PC-9 (cell line): Measurements from ENCODE around the gene CLDN7. TPM values are rescaled to one million over a fixed set of nuclear protein-coding genes. Genes with fewer than 3 reads are reported as not detected.

Source experiments
- BruUV-seq: library from RNA; stranded (reverse); fragments of 400-500 nt; replicated peaks from 2 replicates; lab custom pipeline; 2021; lab: Mats Ljungman, UMichigan
- CTCF ChIA-PET: fragments of 300-600 bp; sonication (Branson Sonifier 250); formaldehyde crosslinking; loops from one replicate; lab custom pipeline; 2022; ENCODE audit warnings: antibody characterized with exemption; lab: Charles Lee
- POLR2A ChIA-PET: fragments of 300-600 bp; sonication (Branson Sonifier 250); formaldehyde crosslinking; loops from one replicate; lab custom pipeline; 2022; ENCODE audit warnings: antibody characterized with exemption; ENCODE audit not compliant: unreplicated experiment; lab: Charles Lee
- DNase-seq, 2 experiments: peaks; one replicate each; pipeline versions ENCODE4 v3.0.0 to v3.0.0-alpha.2; 2015 to 2022; ENCODE audit warnings: mixed read lengths in 1 of 2
- H2AFZ ChIP-seq: fragments of 200-600 bp; sonication (generic); 2 replicates; pipeline ENCODE4 v1.8.1; 2017; ENCODE audit warnings: antibody characterized with exemption
- H3F3A ChIP-seq: fragments of 200-600 bp; sonication (generic); 2 replicates; pipeline ENCODE4 v1.8.1; 2017; ENCODE audit warnings: antibody characterized with exemption, mild to moderate bottlenecking, low read depth; ENCODE audit not compliant: insufficient read depth
- H3K27ac ChIP-seq: fragments of 200-600 bp; sonication (generic); 2 replicates; pipeline ENCODE4 v1.6.1; 2016; ENCODE audit warnings: mixed run types
- H3K27me3 ChIP-seq: fragments of 200-600 bp; sonication (generic); 2 replicates; pipeline ENCODE4 v1.6.1; 2016; ENCODE audit warnings: low read depth, mixed run types; ENCODE audit not compliant: insufficient read depth
- H3K36me3 ChIP-seq: fragments of 200-600 bp; sonication (generic); 2 replicates; pipeline ENCODE4 v1.6.1; 2016; ENCODE audit warnings: low read depth, mixed run types
- H3K4me1 ChIP-seq: fragments of 200-600 bp; sonication (generic); replicated peaks from 2 replicates; pipeline ENCODE4 v1.6.1; 2016; ENCODE audit warnings: mixed run types; ENCODE audit not compliant: insufficient read depth
- H3K4me2 ChIP-seq: fragments of 200-600 bp; sonication (generic); 2 replicates; pipeline ENCODE4 v1.6.1; 2017; ENCODE audit warnings: mixed run types
- H3K4me3 ChIP-seq: fragments of 200-600 bp; sonication (generic); 2 replicates; pipeline ENCODE4 v1.6.1; 2016; ENCODE audit warnings: mixed run types
- H3K79me2 ChIP-seq: fragments of 200-600 bp; sonication (generic); 2 replicates; pipeline ENCODE4 v1.6.1; 2017; ENCODE audit warnings: low read depth, mixed run types
- H3K9me2 ChIP-seq: fragments of 200-600 bp; sonication (generic); 2 replicates; pipeline ENCODE4 v1.8.1; 2017; ENCODE audit warnings: mild to moderate bottlenecking; ENCODE audit not compliant: insufficient read depth
- H3K9me3 ChIP-seq: fragments of 200-600 bp; sonication (generic); 2 replicates; pipeline ENCODE4 v1.8.1; 2016; ENCODE audit warnings: low read depth; ENCODE audit not compliant: insufficient read depth
- H4K20me1 ChIP-seq: fragments of 200-600 bp; sonication (generic); 2 replicates; pipeline ENCODE4 v1.8.1; 2017; ENCODE audit not compliant: insufficient read depth
- EZH2 ChIP-seq: fragments of 200-600 bp; sonication (generic); IDR thresholded peaks from 2 replicates; pipeline ENCODE4 v1.8.0; 2017; ENCODE audit warnings: antibody characterized with exemption, low read depth
- intact Hi-C: fragments of 100-400 bp; cut with micrococcal nuclease; formaldehyde crosslinking; loops from one replicate; pipeline ENCODE4 v1.10.0; 2022; ENCODE audit not compliant: unreplicated experiment
- total RNA-seq: library from RNA; stranded (reverse); gene quantifications from 2 replicates; pipeline ENCODE4 v1.2.3, GENCODE V29; 2021
- TF ChIP-seq, protein P1 (sequence below): fragments of 200-600 bp; sonication (generic); conservative IDR thresholded peaks from 2 replicates; pipeline ENCODE4 v1.6.1; 2017; ENCODE audit warnings: mixed run types, antibody characterized with exemption, mild to moderate bottlenecking, moderate library complexity

Gene CLDN7
- total RNA-seq, 1 experiment from 2014 or later = 390 TPM

DNA sequence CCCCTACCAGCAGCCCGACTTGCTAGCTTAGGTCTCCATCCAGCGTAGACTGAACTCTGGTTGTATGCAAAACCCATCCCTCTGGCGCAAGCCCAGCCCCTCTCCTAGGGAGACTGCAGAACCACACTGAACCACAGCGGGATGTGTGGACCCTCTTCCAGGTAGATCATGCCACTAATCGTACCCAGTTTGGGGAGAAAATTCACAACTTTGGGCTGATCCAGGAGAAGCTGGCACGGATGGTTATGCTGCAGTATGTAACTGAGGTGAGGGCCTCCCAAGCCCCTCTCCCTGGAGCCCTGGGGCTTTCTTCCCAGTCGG is 39.3 kb downstream of the CLDN7 start:
- no peak overlapping the region for H2AFZ ChIP-seq
- H3K36me3 ChIP-seq = peaks cover 31% of the 10 kb centered on the region
- H3K4me3 ChIP-seq = no peak overlapping the region
- ChIA-PET CTCF (no interaction called here), POLR2A (interaction anchor here (0.5 kb wide), 1 partner anchor 661 kb away, joined by 3 read pairs; no protein-coding TSS in a partner anchor)
- H3K9me2 ChIP-seq = no peaks in the 10 kb centered on the region
- H4K20me1 ChIP-seq = peaks cover 36% of the 10 kb centered on the region
- BruUV-seq = no TSS peak
- peaks cover 34% of the 10 kb centered on the region for H3K79me2 ChIP-seq
- no peak overlapping the region for H3K4me2 ChIP-seq
- no peak overlapping the region for H3K27ac ChIP-seq
- H3K4me1 ChIP-seq = peaks cover 33% of the 10 kb centered on the region
- TF ChIP-seq, protein P1, sequence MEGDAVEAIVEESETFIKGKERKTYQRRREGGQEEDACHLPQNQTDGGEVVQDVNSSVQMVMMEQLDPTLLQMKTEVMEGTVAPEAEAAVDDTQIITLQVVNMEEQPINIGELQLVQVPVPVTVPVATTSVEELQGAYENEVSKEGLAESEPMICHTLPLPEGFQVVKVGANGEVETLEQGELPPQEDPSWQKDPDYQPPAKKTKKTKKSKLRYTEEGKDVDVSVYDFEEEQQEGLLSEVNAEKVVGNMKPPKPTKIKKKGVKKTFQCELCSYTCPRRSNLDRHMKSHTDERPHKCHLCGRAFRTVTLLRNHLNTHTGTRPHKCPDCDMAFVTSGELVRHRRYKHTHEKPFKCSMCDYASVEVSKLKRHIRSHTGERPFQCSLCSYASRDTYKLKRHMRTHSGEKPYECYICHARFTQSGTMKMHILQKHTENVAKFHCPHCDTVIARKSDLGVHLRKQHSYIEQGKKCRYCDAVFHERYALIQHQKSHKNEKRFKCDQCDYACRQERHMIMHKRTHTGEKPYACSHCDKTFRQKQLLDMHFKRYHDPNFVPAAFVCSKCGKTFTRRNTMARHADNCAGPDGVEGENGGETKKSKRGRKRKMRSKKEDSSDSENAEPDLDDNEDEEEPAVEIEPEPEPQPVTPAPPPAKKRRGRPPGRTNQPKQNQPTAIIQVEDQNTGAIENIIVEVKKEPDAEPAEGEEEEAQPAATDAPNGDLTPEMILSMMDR = no peak
- no peak for TF ChIP-seq EZH2
- H3K9me3 ChIP-seq = no peaks in the 10 kb centered on the region
- no peaks in the 10 kb centered on the region for H3K27me3 ChIP-seq
- no peak for DNase-seq
- H3F3A ChIP-seq = peaks cover 67% of the 10 kb centered on the region
- intact Hi-C loops = loop anchor here (5.0 kb wide), 1 partner anchor 84 kb away; the partner anchor contains the start of gene EIF5A

- Histone ChIP-seq H3K4me3 (peak overlapping the region; percentile 77; the same call in 1 of the 2 replicates), H4K20me1 (peaks cover 36% of the 10 kb centered on the region), H2AFZ (no peak overlapping the region), H3K4me2 (peak overlapping the region; percentile 89), H3K27me3 (no peaks in the 10 kb centered on the region), H3K27ac (peak overlapping the region; percentile 98), H3K9me3 (no peaks in the 10 kb centered on the region), H3F3A (peaks cover 67% of the 10 kb centered on the region), H3K36me3 (peaks cover 31% of the 10 kb centered on the region), H3K4me1 (peaks cover 33% of the 10 kb centered on the region), H3K79me2 (peaks cover 34% of the 10 kb centered on the region), H3K9me2 (no peaks in the 10 kb centered on the region)
- no peak for DNase-seq
- BruUV-seq = no TSS peak
- no peak for TF ChIP-seq EZH2
- TF ChIP-seq, protein P1 = no peak
- ChIA-PET POLR2A (interaction anchor here (0.5 kb wide), 1 partner anchor 662 kb away, joined by 3 read pairs; no protein-coding TSS in a partner anchor), CTCF (no interaction called here)
- intact Hi-C loops = loop anchor here (5.0 kb wide), 1 partner anchor 85 kb away; the partner anchor contains the start of gene EIF5A
Observed at GRCh38 chr17:7222093-7222971, 39.9 kb downstream of the CLDN7 start.

DNA sequence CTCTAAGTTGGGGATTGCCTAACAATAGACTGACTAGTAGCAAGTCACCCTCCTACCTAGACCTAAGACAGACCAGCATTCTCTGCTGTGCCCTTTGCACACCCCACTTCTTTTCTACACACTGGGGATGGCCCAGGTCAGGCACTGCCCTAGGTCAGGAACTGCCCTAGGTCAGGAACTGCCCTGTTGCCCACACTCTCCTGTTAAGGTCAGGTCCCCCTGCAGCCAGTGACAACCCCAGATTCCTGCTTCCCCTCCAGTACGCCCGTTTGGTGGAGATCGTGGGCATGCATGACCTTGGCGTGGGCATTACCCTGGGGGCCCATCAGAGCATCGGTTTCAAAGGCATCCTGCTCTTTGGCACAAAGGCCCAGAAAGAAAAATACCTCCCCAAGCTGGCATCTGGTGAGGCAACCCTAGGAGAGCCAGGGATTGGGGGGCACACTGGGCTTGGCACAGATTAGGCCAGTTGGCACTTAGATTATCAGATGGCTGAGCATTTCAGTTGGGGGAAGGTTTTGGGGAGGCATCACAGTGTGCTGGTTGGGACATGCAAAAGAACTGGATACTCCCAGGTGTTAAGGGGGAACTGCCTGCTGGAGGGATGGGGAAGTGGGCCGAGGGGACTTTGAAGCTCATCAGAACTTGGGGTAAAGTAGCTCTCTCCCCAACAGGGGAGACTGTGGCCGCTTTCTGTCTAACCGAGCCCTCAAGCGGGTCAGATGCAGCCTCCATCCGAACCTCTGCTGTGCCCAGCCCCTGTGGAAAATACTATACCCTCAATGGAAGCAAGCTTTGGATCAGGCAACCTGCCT is 40.8 kb downstream of the CLDN7 start:
- intact Hi-C loops = loop anchor here (5.0 kb wide), 1 partner anchor 86 kb away; the partner anchor contains the start of gene EIF5A
- BruUV-seq = no TSS peak
- Histone ChIP-seq H3K9me2 (no peaks in the 10 kb centered on the region), H3K79me2 (peaks cover 34% of the 10 kb centered on the region), H2AFZ (no peak overlapping the region), H3F3A (peaks cover 59% of the 10 kb centered on the region), H3K4me1 (peaks cover 33% of the 10 kb centered on the region), H3K4me3 (peak overlapping the region; percentile 77), H3K36me3 (peaks cover 31% of the 10 kb centered on the region), H4K20me1 (peaks cover 36% of the 10 kb centered on the region), H3K27ac (peak overlapping the region; percentile 98), H3K4me2 (peak overlapping the region; percentile 89), H3K9me3 (no peaks in the 10 kb centered on the region), H3K27me3 (no peaks in the 10 kb centered on the region)
- no peak for DNase-seq
- ChIA-PET CTCF (interaction anchor here (0.5 to 1.1 kb wide), 3 partner anchors 18 to 179 kb away, joined by 4 to 13 read pairs (median 4); partner anchors contain the start of gene PHF23), POLR2A (interaction anchor here (0.5 to 1.1 kb wide), 4 partner anchors 20 to 352 kb away, joined by 3 to 5 read pairs (median 4); partner anchors contain the start of gene GABARAP)
- TF ChIP-seq, protein P1 = no peak
- no peak for TF ChIP-seq EZH2
